GM21447 (cell line): Measurements from ENCODE around the gene CDH10.

Experiments
- ATAC-seq: cut with Tn5 transposase; IDR thresholded peaks from one replicate; pipeline ENCODE4 v1.9.1; 2021; ENCODE audit not compliant: unreplicated experiment

CDH10 gene

DNA sequence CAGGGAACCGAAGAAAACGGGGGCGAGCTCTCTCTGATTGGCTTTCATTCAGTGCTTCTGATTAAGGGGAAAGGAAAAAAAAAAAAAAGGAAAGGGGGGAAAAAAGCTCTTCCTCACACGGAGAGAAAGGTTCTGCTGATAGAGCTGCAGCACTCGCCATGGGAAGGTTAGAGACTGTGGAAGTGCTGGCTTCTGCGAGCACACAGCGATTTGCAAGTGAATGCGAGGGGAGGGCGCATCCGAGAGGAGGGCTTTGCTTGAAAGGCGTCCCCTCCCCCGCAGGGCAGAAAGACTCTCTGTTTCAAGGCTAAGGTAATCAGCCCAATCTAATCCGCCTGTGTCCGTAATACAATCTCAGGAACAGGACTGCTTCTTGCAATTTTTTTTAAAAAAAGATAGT lies at the start of gene CDH10:
Gene CDH10 (minus strand): TSS at position 218 of the 400 bp plus-strand sequence. CDS start 51,488 bp downstream, outside the sequence.
- ATAC-seq, result no peak

DNA sequence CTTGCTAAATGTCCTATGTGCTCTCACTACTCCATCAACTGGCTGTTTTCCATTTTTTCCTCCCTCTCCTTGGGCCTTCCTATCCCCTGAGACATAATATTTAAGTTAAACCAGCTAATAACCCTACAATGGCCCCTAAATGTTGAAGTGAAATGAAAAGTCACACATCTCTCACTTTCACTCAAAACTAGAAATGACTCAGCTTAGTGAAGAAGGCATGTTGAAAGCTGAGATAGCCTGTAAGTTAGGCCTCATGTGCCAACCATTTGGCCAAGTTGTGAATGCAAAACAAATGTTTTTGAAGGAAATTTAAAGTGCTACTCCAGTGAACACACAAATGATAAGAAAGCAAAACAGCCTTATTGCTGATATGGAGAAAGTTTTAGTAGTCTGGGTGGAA lies 48.8 kb upstream of the CDH10 start:
- no peak for ATAC-seq

DNA sequence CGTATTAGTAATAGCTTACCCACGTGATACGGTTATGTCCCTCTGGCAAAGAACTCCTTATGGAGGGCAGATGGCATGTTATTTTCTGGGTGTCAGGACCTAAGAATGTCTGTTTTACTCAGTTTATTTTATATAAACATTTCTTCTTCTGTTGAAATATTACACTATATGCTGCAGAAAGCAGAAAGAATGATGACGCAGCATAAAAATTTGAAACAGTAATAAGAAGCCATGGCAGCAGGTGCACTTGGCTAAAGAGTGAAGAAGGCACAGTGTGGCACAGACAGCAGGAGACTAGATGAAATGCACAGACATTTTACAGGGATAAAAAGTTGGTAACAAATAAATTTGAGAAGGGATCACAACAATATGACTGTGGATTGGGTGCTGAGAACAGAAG lies 46.3 kb upstream of the CDH10 start:
- ATAC-seq, result no peak

DNA sequence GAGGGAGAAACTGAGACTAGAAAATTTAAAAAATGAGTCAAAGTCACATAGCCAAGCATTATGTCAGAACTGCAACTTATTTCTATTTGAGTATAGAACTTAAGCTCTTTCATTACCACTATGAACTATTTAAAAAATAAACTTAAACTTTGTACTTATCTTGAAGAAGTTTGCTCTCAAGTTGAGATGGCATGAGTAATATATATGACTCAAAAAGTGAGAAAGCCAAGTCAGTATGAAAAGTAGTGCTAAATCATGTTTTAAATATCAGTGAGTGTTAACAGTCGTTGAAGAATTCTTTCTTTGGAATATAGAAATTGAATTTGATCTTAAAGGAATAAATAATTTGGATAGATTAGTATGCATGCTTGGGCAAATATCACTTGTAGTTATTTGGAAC lies 36.3 kb upstream of the CDH10 start:
- no peak for ATAC-seq

DNA sequence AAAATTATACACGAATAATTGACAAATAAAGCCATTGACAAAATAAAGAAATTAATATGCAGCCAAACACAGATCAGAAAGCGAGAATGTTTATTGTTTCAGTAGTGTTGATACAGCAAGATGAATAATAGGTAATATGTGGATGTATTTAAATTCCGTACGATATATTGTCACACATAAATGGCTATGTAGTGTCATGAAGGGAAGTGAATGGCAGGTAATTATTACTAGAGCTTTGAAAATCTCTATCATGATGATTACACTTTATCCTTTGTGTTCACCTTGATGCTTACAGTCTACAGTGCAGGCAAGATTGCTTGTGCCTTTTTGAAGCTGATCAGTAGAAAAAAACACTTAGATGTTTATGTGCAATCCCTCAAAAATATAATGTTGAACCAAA lies 23.3 kb upstream of the CDH10 start:
- no peak for ATAC-seq

DNA sequence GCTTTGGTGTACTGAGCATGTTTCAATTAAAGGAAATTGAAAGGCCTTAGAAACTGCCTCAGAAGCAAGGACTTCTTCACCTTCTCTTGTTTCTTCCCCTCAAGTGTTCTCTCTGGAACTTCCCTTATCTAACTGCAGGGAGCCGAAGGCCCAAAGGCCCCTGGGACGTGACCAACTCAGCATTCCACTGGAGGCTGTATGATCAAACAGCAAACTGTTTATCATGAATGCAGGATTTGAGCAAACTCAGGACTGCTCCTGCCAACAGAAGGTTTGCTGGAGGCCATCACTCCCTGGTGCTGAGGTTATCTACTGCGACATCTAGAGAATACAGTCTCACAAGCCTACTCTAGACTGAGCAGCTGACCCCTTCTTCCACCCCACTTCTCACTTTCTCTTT lies 4.8 kb upstream of the CDH10 start:
- no peak for ATAC-seq

DNA sequence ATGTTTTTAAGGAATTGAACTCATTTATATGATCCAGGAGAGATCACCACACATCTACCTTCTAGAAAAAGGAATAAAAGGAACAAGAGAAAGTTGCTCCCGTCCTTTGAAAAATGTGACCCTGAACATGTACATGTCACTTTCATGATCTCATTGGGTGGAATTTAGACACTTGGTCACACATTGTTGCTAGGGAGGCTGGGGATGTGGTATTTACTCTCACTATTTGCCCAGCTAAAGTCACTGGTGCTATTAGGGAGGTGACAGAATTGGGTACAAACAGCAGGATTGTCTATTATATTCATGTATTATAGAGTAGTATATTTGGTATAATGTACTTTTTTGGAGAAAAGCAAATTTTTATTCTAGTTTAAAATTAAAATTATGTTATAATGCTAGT lies 2.1 kb upstream of the CDH10 start:
- no peak for ATAC-seq

DNA sequence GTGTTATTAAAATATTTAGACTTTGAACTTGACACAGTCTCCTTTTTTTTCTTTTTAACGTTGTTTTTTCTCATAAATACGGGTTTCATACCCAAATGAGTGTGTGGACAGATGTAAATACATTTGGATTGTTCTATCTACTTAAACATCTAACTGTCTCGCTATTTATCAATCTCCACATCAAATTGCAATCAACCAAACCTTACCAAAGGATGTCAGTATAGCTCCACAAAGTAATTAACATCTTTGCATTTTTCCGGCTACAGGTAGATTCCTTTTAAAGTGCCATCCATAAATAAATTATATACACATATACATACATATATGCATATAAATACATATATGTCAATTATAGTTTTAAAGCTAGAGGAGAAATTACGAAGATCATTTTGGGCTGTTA lies 705 bp upstream of the CDH10 start:
- ATAC-seq, result no peak

DNA sequence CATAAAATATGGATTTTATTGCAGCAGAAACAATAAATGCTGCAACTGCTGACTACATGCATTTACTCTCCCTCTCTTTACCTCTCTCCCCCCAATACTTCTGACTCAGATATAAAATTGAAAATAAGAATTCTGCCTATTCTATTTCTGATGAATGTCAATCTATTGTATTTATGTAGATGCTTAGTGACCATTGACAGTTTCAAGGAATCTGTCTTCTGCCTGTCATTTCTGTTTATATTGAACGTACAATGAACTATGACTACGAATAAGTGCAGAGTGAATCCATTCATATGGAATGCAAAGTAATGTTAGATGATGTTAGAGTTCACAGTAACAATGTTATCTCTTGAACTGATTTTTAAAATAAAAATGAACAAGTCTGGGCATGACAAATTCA lies 898 bp downstream of the CDH10 start:
- no peak for ATAC-seq

DNA sequence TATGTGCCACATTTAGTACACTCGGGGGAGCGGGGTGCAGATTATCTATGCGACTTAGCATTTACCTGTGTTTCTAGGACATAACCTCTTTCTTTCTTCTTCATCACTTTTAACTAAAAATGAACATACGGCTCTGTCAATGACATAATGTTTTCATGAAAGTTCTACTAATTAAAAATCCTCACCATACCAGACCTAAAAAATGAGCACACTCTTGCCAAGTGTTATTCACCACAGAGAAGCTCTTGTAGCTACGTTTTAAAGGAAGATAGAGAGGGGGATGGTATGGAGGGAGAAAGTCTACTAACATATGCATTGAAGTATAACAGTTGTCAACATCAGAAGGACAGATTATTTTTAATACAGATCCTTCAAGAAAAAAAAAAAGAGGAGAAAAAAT lies 1.6 kb downstream of the CDH10 start:
- ATAC-seq, result no peak

DNA sequence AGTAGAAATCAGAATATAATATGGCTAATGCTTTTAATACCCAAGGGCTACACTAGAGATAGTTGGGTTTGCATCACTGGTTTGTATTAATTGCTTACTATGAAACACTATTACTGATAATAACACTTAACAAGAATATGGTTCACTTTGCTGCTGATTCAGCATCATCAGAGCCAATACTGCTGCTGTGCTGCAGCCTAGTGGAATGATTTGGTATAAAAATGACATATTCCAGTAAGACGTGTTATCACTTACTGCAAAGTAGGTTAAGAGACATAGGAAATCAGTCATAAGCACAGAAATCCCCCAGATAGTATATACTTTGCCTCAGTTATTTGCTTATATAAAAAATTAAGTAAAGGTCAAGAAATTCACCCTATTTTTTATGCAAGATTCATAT lies 2.8 kb downstream of the CDH10 start:
- ATAC-seq, result no peak

DNA sequence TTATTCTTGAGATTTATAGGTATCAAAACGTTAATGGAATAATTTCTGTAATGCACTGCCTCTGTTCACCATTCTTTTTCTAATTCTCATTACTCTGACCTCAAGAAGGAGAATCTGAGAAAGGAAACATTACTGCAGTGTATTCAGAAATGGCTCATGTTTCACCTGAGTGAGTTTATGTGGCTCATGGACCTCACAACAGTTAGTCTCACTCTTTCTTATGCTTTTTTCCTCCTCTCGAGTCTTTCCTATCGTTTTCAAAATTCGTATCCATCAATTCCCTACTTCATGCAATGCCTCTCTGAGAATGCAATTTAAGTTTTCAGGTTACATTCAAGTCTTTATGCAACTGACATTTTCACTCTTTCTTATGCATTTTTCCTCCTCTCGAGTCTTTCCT lies 9.6 kb downstream of the CDH10 start:
- no peak for ATAC-seq

DNA sequence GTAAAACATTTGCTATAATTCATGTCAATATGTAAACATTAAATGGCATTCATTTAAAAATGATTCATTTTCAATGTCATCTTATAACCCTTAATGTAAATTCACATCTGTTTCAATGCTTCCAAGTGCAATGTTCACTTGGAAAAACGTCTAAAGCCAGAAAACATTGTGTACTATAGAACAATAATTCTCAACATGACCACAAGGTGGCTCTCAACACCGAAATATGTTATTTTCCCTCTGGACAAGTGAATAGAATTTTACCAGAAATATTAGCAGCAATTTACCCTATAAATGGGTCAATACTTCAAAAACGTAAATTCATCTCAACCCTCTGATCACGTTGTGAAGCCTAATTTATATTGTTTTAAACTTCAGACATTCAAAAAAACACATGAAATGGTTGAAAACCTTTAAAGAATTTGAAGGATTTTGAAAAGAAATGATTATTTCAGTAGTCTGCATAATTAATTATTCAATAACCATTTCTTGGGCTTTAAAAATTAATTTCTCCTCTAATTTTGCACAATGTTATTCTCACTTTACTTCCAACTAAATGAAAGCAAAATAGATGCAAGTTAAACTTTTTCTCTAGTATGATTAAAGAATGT lies 11.0 kb downstream of the CDH10 start:
- ATAC-seq, result no peak

DNA sequence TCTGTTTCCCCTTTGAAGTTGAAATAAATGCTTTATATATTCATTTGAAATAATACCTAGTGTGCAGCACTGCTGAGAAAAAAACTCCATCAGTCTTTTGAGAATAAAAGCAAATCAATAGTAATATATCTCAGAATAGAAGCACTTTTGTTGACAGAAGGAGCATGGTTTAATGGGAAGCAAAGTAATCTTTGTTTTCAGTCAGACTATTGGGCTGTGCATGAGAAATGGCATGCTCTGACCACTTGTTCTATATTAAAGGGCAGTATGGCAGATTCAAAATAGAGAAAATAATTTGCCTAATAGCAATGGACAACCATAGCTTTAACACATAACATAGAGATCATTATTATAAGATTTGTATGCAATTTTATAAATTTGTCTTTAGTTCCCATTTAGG lies 12.4 kb downstream of the CDH10 start:
- ATAC-seq, result no peak

DNA sequence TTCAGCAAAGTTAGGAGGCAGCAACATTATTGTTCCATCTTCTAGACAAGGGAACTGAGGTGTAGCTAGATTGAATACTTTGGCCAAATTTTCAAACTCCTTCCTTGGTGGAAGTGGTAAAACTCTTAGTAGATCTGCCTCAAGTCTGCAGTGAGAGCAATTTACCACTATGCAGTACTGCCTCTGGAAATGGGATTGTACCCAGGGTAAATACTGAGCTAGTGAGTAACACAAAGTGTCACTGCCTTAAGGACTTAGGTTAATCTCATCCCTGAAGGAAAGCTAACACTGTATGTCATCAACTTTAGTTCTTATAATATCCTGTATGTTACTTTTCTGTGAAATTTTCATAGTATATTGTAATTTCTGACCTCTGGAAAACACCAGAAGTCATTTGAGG lies 13.9 kb downstream of the CDH10 start:
- no peak for ATAC-seq

DNA sequence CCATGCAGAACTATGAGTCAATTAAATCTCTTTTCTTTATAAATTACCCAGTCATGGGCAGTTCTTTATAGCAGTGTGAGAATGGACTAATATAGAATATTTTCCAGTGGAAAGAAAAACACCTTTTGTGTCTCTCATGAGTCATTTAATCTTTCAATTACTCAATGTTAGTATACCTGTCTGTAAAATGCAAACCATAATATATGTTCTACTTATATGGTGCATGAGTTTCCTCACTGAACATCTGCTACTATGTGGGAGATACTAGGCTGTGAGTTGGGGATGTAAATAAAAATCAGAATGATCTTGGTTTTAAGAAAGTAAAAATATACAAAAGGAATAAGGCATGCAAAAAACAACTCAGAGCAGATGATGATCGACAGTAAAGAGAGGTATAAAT lies 15.0 kb downstream of the CDH10 start:
- ATAC-seq, result no peak

DNA sequence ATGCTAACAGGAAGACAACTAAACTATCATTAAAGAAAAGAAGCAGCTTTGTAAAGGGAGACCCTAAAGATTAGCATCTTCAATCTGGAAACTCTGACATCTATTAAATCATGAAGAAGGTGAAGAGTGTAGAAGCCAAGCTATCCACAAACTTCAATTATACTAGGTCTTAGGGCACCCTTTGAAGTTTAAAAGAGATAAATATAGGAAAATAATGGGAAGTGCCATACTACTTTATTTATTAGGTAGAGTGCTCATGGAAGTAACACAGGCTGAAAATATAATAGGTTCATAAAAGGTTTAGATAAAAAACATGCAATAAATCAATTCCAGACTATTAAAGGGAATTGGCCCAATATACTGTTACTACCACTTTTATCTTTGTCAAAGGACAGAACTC lies 19.9 kb downstream of the CDH10 start:
- no peak for ATAC-seq

DNA sequence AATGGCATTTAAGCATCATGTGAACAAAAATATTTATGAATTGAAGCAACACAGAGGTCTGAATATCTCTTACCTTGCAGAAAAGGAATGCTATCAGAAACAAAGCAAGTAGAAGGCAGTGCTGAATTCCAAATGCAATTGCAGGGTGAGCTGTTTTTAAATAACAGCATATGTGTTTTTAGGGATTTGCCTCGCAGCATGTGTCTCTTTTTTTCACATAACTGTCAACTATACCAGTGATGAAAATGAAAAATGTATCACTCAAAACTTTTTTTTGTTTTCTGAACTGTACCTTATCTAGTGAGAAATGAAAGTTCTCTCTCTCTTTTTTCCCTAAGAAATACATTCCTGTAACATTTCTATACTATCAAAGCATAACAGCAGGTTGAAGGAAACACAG lies 21.2 kb downstream of the CDH10 start:
- ATAC-seq, result no peak

DNA sequence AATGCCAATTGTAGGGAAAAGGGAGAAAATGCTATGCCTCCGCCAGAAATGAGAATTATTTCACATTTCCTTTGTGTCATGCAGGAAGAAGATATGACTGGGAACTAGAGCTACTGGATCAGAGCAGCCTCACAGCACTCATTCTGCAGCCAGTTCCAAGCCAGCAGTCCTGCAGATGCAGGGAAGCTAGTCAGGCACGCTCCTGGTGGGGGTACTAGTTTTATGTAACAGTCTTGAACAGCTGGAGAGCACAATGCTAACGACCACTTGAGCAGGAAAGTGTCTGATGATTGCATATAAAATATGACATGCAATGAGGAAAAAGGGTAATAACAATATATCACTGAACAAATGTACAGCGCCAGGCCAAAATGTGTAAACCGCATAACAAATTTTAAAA lies 21.7 kb downstream of the CDH10 start:
- ATAC-seq, result no peak

DNA sequence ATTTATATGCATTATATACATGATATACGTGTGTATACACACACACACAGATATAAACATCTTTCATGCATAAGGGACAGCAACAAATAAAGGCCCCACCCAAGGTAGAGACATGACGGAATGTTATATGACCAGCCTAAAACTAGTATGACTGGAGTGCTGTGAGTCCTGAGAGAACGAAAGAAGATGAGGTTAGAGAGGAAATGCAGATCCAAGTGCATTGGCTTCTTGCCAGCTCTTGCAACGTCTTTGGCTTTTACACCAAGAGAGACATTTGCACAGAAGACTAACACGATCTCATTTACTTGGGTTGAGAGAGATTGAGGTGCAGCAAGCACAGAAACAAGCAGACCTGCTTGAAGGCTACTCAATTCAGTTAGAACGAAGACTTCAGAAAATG lies 23.0 kb downstream of the CDH10 start:
- no peak for ATAC-seq

DNA sequence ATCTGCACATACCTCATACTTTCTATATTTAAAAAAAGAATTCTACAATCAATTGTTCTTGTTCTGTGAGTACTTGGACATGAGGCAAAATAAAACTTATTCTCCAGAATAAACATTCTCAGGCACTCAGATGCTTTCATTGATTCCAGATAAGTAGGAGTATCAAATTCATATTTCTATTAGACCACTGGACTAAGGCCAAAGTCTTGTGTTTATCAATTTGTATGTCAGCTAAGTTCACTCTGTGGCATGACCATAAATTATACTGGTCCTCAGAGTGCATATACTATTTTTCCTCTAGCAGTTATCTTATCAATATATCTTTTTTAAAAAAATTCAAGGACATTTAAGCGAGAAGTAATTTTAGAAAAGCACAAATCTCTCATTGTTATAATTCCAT lies 28.2 kb downstream of the CDH10 start:
- no peak for ATAC-seq

DNA sequence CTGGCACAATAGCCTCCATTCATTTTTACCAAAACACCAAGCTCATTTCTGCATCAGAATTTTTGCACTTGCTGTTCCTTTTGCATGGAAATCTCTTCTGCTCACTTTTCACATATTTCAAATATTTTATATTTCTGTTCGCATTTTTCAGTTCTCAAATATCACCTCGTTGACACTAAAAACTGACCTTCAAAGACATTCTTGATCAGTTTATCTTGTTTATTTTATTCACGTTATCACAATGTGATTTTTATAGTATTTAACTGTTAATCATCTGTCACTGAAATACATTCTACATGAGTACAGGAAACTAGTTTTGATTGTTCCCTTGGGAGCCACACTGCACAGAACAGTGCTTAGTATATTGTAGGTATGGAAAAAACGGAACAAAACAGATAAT lies 29.6 kb downstream of the CDH10 start:
- no peak for ATAC-seq

DNA sequence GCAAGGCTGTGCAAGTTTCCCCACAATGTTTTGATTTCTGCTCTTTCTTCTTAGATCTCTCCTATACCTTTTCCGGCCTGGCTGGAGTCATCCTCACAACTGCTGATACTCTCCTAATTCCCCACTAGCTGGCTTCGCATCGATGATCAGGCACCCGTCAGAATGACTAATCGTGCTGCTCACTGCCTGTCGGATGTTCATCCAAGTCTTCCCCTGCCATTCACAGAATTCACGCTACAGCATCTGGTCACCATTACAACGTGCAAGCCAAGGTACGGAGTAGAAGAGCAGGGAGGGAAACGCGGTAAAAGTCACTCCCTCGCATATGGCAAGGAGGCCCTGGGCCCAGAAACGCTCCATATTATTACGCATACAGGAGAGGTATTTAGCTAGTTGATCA lies 35.1 kb downstream of the CDH10 start:
- ATAC-seq, result no peak

DNA sequence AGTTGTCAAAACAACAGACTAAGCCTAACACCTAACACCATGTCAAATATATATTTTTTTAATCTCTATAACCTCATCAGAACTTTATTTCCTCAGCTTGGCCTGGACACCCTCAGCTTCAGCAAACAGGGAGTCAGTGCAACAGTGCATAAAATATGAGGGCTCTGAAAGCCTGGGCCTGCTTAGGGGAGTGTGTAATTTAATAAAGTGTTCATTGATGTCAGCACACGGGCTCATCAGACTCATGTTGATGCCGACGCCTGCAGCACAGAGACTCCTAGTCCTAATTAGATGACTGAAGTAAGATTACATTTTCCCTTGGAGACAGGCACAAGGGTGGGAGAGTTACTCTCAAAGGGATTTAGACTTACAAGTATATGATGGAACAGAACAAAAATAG lies 37.8 kb downstream of the CDH10 start:
- ATAC-seq, result no peak
